ENCODE results near the gene KIF19. TPM values are rescaled to one million over a fixed set of nuclear protein-coding genes. Genes with fewer than 3 reads are reported as not detected.

The KIF19 gene
- total and polyA plus RNA-seq, 8 donors: 0.20 to 44.3 (median 0.58) TPM; not detected in 3

DNA sequence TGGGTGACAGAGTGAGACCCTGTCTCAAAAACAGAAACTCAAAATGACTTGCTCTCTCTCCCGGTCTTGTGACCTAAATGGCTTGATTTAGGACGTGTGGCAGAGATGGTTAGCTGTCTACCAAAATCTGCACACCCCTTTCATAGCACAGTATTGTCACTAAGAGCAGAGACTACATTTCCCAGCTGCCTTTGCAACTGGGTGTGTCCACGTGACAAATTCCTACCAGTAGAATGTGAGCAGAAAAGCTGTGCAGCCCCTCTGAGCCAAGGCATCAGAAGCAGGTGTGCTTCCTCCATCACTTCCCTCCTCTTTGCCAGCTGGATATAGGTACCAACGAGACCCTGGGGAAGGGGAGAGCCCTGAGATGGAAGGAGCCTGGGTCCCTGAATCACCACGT is 66.8 kb downstream of the KIF19 start:
- no peaks in the 10 kb centered on the region for H3K9me3 ChIP-seq
- no peaks in the 10 kb centered on the region for H3K36me3 ChIP-seq
- DNase-seq: no peak
- 71 to 83% (median 74%) methylated on average over 5 of the region's 5 CpGs for WGBS, 5 donors
- intact Hi-C loops (cut with DNase I; ENCODE audit: low total_unique reads): no loop called here
- no peaks in the 10 kb centered on the region for H3K27me3 ChIP-seq
- TF ChIP-seq POLR2AphosphoS5 (IDR thresholded peaks at IDR 0.05) (no peak), POLR2A (IDR thresholded peaks at IDR 0.05) (no peak), EP300 (IDR thresholded peaks at IDR 0.05) (no peak)
- TF ChIP-seq, protein P1, sequence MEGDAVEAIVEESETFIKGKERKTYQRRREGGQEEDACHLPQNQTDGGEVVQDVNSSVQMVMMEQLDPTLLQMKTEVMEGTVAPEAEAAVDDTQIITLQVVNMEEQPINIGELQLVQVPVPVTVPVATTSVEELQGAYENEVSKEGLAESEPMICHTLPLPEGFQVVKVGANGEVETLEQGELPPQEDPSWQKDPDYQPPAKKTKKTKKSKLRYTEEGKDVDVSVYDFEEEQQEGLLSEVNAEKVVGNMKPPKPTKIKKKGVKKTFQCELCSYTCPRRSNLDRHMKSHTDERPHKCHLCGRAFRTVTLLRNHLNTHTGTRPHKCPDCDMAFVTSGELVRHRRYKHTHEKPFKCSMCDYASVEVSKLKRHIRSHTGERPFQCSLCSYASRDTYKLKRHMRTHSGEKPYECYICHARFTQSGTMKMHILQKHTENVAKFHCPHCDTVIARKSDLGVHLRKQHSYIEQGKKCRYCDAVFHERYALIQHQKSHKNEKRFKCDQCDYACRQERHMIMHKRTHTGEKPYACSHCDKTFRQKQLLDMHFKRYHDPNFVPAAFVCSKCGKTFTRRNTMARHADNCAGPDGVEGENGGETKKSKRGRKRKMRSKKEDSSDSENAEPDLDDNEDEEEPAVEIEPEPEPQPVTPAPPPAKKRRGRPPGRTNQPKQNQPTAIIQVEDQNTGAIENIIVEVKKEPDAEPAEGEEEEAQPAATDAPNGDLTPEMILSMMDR (IDR thresholded peaks at IDR 0.05): no peak
- H3K4me3 ChIP-seq: no peak overlapping the region
- no peak overlapping the region for H3K27ac ChIP-seq
- H3K4me1 ChIP-seq: peaks cover under 1 to 33% (median 17%) of the 10 kb centered on the region in 4 donors

DNA sequence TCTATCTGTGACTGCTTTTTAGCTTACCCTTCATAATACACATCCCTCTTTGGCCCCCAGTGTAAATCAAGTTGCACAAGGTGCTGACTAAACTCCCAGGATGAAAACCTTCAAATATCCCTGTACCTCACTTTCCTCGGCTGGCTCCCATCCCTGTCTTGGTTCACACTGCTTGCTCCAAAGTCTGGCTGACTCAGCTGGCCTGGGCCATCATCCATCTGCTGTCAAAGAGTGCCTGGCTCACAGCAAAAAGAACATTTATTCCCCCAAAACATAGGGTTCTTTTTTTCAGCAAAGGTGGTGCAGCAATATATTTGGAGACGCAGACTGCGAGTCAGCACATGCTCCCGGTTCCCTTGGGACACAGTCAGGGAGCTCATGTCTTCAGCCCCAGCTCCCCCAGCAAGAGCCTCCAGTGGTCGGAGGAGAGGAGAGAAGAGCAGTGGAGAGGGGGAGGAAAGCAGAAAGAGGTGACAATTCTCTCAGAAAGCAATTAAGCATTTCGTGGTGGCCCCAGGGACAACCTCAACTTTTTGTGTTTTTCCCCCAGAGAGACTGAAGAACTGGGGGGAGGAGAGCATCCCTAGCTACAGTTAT is 67.4 kb downstream of the KIF19 start:
- Histone ChIP-seq H3K27me3 (no peaks in the 10 kb centered on the region), H3K36me3 (no peaks in the 10 kb centered on the region), H3K9me3 (no peaks in the 10 kb centered on the region), H3K4me1 (peaks cover 0 to 28% (median 17%) of the 10 kb centered on the region in 4 donors), H3K4me3 (no peak overlapping the region), H3K27ac (no peak overlapping the region)
- DNase-seq: no peak
- WGBS, 5 donors: 76 to 87% (median 84%) methylated on average over 6 of the region's 6 CpGs
- TF ChIP-seq POLR2AphosphoS5 (IDR thresholded peaks at IDR 0.05) (no peak), EP300 (IDR thresholded peaks at IDR 0.05) (no peak), POLR2A (IDR thresholded peaks at IDR 0.05) (no peak)
- TF ChIP-seq, protein P1 (IDR thresholded peaks at IDR 0.05): no peak
- intact Hi-C loops (cut with DNase I; ENCODE audit: low total_unique reads): no loop called here

DNA sequence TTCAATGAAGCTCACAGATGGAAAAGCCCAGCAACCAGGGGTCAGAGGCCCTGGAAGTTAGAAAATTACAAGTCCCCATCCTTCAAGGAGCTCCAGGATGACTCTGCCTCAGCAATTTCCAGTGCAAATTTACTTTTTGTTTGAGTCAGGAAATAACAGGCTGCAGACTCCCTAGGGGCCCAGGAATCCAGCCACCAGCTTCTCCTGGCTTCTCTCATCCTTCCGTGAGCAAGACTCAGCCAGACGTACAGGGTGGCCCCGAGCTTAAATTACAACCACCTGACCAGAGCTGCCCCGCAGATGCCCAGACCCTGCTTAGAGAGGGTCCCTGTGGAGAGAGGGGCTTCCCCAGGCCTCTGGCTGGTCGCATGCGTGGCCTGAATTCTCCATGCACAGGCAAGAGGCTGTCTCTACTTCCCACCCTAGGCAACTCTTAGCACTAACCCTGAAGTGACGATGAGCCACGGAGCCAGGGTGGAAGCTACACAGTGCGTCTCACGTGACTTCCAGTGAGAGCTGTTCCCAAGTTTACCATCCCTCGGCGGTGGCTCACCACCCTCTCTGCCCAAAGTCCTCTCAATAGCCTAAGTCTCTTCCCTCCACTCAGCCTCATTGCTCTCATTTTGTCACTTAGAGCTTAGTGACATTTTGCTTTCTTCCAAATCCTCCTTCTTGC is 68.4 kb downstream of the KIF19 start:
- intact Hi-C loops (cut with DNase I; ENCODE audit: low total_unique reads): no loop called here
- Histone ChIP-seq H3K4me1 (peaks cover 0 to 20% (median 11%) of the 10 kb centered on the region in 4 donors), H3K27ac (peak overlapping the region; percentile 39 to 68 (median 67)), H3K4me3 (no peak overlapping the region), H3K9me3 (no peaks in the 10 kb centered on the region), H3K27me3 (no peaks in the 10 kb centered on the region), H3K36me3 (no peaks in the 10 kb centered on the region)
- TF ChIP-seq POLR2AphosphoS5 (IDR thresholded peaks at IDR 0.05) (no peak), POLR2A (IDR thresholded peaks at IDR 0.05) (no peak), EP300 (IDR thresholded peaks at IDR 0.05) (no peak)
- DNase-seq: no peak
- WGBS, 5 donors: 86 to 91% (median 89%) methylated on average over 11 to 12 of the region's 12 CpGs

DNA sequence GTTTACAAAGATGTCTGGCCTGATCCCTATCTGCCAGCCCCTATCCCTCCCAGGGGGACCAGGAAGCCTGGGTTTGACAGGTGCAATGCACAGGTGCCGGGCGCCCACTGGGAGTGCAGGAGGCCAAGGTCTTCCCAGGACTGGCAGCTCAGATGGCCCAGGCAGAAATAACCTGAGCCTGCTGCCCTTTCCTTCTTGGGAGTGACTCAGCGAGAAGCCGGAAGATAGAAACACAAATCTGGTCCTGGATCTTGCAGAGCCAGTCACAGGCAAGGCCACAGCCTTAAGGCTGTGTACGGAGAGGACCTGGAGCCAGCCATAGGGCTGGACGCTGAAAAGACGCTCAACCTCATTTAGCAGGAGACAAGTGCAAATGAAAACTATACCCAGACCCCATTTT is 69.0 kb downstream of the KIF19 start:
- H3K9me3 ChIP-seq: no peaks in the 10 kb centered on the region
- no peak overlapping the region for H3K4me3 ChIP-seq
- intact Hi-C loops (cut with DNase I; ENCODE audit: low total_unique reads): no loop called here
- peak in 2 of 3 donors; percentile 55 to 76 for TF ChIP-seq POLR2AphosphoS5 (IDR thresholded peaks at IDR 0.05)
- TF ChIP-seq, protein P1 (IDR thresholded peaks at IDR 0.05): no peak
- peak overlapping the region; percentile 39 to 68 (median 67) for H3K27ac ChIP-seq
- 31 to 68% (median 53%) methylated on average over 7 of the region's 7 CpGs for WGBS, 5 donors
- H3K36me3 ChIP-seq: no peaks in the 10 kb centered on the region
- H3K27me3 ChIP-seq: no peaks in the 10 kb centered on the region
- DNase-seq: peak; percentile 68 to 72
- peaks cover 0 to 17% (median 8%) of the 10 kb centered on the region in 4 donors for H3K4me1 ChIP-seq

DNA sequence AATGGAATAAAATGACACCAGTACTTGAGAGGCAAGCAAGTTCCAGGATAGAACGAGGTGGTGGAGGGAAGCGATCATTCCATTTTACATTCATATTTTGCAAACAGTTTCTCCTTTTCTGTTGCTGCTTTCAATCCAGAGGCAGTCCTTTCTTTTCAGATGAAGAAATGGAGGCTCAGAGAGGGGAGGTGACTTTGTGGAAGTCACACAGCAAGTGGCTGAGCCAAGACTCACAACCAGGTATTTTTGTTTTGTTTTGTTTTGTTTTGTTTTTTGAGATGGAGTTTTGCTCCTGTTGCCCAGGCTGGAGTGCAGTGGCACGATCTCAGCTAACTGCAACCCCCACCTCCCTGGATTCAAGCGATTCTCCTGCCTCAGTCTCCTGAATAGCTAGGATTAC is 70.5 kb downstream of the KIF19 start:
- H3K4me1 ChIP-seq: peaks cover 0 to 16% (median 6%) of the 10 kb centered on the region in 4 donors
- DNase-seq: no peak
- no peak overlapping the region for H3K27ac ChIP-seq
- H3K27me3 ChIP-seq: no peaks in the 10 kb centered on the region
- H3K9me3 ChIP-seq: no peaks in the 10 kb centered on the region
- no peak overlapping the region for H3K4me3 ChIP-seq
- TF ChIP-seq EP300 (IDR thresholded peaks at IDR 0.05) (no peak), POLR2A (IDR thresholded peaks at IDR 0.05) (no peak), POLR2AphosphoS5 (IDR thresholded peaks at IDR 0.05) (no peak)
- TF ChIP-seq, protein P1 (IDR thresholded peaks at IDR 0.05): no peak
- intact Hi-C loops (cut with DNase I; ENCODE audit: low total_unique reads): no loop called here
- whole genome bisulfite sequencing, 5 donors: 78 to 93% (median 91%) methylated on average over 4 of the region's 4 CpGs
- H3K36me3 ChIP-seq: no peaks in the 10 kb centered on the region

Data from stomach (tissue), 9 donors.